ENCODE results near the gene CERT1.
A peak's percentile ranks its signal among the peaks of the same experiment; 100 is the strongest.

CERT1 gene

DNA sequence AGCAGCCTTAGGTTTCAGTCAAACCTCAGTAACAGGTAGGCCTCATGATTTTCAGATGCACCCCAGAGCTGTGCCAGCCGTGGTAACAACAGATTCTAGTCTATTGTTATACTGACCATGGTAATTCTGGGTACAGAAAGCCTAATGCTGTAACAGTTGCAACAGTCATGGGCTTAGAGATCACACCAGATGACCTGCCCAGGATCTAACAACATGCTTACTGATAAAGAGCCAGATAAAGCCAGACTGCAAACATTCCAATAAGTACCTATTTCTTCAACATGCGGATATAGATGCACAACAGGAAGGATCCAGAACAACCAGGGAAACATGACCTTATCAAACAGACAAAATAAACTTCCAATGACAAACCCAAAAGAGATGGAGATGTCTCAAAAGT is 42.8 kb downstream of the CERT1 start:
- TF ChIP-seq PAX5 (IDR thresholded peaks at IDR 0.05; ENCODE audit: insufficient read depth, low read length, severe bottlenecking) (no peak), POLR2AphosphoS5 (IDR thresholded peaks at IDR 0.05; ENCODE audit: low read depth, low read length) (no peak), POLR2A (IDR thresholded peaks at IDR 0.05; ENCODE audit: low read depth, low read length) (no peak), TAF1 (IDR thresholded peaks at IDR 0.05; ENCODE audit: low read depth, low read length) (no peak), POU2F2 (IDR thresholded peaks at IDR 0.05; ENCODE audit: low read depth, low read length) (no peak), SPI1 (IDR thresholded peaks at IDR 0.05; ENCODE audit: low read depth, low read length) (no peak)
- FAIRE-seq = peak; percentile 71
- DNase-seq (ENCODE audit: insufficient read length, low spot score) = no peak

- TF ChIP-seq TAF1 (IDR thresholded peaks at IDR 0.05; ENCODE audit: low read depth, low read length) (no peak), POU2F2 (IDR thresholded peaks at IDR 0.05; ENCODE audit: low read depth, low read length) (no peak), SPI1 (IDR thresholded peaks at IDR 0.05; ENCODE audit: low read depth, low read length) (no peak), POLR2AphosphoS5 (IDR thresholded peaks at IDR 0.05; ENCODE audit: low read depth, low read length) (no peak), PAX5 (IDR thresholded peaks at IDR 0.05; ENCODE audit: insufficient read depth, low read length, severe bottlenecking) (no peak), POLR2A (IDR thresholded peaks at IDR 0.05; ENCODE audit: low read depth, low read length) (no peak)
- FAIRE-seq (no peak), DNase-seq (ENCODE audit: insufficient read length, low spot score) (no peak)
Measured at GRCh38 chr5:75466006-75466716, 45.3 kb downstream of the CERT1 start.

- TF ChIP-seq TAF1 (IDR thresholded peaks at IDR 0.05; ENCODE audit: low read depth, low read length) (no peak), PAX5 (IDR thresholded peaks at IDR 0.05; ENCODE audit: insufficient read depth, low read length, severe bottlenecking) (no peak), POLR2A (IDR thresholded peaks at IDR 0.05; ENCODE audit: low read depth, low read length) (no peak), SPI1 (IDR thresholded peaks at IDR 0.05; ENCODE audit: low read depth, low read length) (no peak)
- DNase-seq (ENCODE audit: insufficient read length, low spot score) (no peak), FAIRE-seq (no peak)
Measured at GRCh38 chr5:75465480-75465879, 45.9 kb downstream of the CERT1 start.

DNA sequence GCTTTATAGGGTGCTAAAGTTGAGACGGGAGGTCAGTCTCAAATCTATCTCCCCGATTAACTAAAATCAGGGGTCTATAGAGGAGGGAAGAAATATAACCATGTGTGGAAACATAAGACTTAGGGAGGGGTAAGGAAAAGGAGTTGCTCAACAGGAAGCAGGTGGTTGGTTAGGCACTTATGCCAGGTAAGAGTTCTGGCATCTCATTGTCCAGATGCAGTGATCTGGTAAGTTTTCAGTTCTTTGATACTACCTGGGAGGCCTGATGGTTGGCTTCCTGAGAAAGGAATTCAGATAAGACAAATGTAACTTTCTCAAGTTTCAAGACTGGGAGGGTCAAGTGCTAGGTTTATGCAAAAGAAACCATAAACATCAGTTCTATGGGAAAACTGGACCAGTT is 47.7 kb downstream of the CERT1 start:
- no peak for FAIRE-seq
- DNase-seq (ENCODE audit: insufficient read length, low spot score) = no peak
- TF ChIP-seq POLR2AphosphoS5 (IDR thresholded peaks at IDR 0.05; ENCODE audit: low read depth, low read length) = no peak
- no peak for TF ChIP-seq TAF1 (IDR thresholded peaks at IDR 0.05; ENCODE audit: low read depth, low read length)
- TF ChIP-seq POU2F2 (IDR thresholded peaks at IDR 0.05; ENCODE audit: low read depth, low read length) = no peak
- no peak for TF ChIP-seq PAX5 (IDR thresholded peaks at IDR 0.05; ENCODE audit: insufficient read depth, low read length, severe bottlenecking)
- TF ChIP-seq SPI1 (IDR thresholded peaks at IDR 0.05; ENCODE audit: low read depth, low read length) = no peak
- TF ChIP-seq POLR2A (IDR thresholded peaks at IDR 0.05; ENCODE audit: low read depth, low read length) = no peak

GRCh38 chr5:75461679-75462078 is 49.8 kb downstream of the CERT1 start:
- TF ChIP-seq POLR2AphosphoS5 (IDR thresholded peaks at IDR 0.05; ENCODE audit: low read depth, low read length) (no peak), TAF1 (IDR thresholded peaks at IDR 0.05; ENCODE audit: low read depth, low read length) (no peak), SPI1 (IDR thresholded peaks at IDR 0.05; ENCODE audit: low read depth, low read length) (no peak), POU2F2 (IDR thresholded peaks at IDR 0.05; ENCODE audit: low read depth, low read length) (no peak), PAX5 (IDR thresholded peaks at IDR 0.05; ENCODE audit: insufficient read depth, low read length, severe bottlenecking) (no peak), POLR2A (IDR thresholded peaks at IDR 0.05; ENCODE audit: low read depth, low read length) (no peak)
- DNase-seq (ENCODE audit: insufficient read length, low spot score) (no peak), FAIRE-seq (no peak)

DNA sequence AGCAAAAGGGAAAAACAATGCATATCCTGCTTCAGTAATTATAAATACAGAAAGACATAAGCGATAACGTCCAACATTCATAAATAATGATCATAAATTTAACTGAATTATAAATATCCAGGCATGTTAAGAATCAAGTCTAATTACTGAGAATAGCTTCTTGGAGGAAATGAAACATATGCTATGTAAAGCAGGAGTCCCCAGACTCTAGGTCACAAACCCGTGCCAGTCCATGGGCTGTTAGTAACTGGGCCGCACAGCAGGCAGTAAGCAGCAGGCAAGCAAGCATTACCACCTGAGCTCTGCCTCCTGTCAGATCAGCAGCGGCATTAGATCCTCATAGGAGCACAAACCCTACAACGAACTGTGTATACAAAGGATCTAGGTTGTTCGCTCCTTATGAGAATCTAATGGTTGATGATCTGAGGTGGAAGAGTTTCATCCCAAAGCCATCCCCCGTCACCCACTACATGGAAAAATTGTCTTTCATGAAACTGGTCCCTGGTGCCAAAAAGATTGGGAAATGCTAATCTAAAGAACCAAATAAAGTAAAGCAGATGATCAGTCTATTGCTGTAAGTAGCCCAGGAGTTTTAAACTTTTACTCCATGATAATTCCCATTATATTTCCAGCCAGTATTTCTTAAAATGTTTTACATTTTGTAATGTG is 50.4 kb downstream of the CERT1 start:
- TF ChIP-seq SPI1 (IDR thresholded peaks at IDR 0.05; ENCODE audit: low read depth, low read length) (peak; percentile 44; the same call in 1 of the 2 replicates), TAF1 (IDR thresholded peaks at IDR 0.05; ENCODE audit: low read depth, low read length) (no peak)
- DNase-seq (ENCODE audit: insufficient read length, low spot score) = no peak
- FAIRE-seq = peak; percentile 91

DNA sequence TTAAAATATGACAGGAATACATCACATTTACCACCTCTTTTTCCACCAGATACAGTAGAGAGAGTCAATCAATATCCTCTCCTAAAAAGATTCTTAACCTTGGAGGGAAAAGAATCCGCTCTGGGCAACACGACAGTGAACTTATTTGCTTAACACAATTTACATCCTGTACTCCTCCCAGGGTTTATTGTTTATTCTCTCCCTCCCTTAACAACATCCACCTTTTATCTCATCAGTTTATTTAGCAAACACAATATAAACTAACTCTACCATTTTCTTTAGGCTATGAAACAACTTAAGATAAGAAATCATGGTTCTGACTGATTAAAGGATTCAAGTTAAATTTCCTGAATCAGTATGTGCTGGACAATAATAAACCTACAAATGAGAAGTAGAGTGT is 50.9 kb downstream of the CERT1 start:
- no peak for TF ChIP-seq PAX5 (IDR thresholded peaks at IDR 0.05; ENCODE audit: insufficient read depth, low read length, severe bottlenecking)
- TF ChIP-seq POU2F2 (IDR thresholded peaks at IDR 0.05; ENCODE audit: low read depth, low read length) = no peak
- TF ChIP-seq POLR2AphosphoS5 (IDR thresholded peaks at IDR 0.05; ENCODE audit: low read depth, low read length) = no peak
- TF ChIP-seq TAF1 (IDR thresholded peaks at IDR 0.05; ENCODE audit: low read depth, low read length) = no peak
- no peak for TF ChIP-seq SPI1 (IDR thresholded peaks at IDR 0.05; ENCODE audit: low read depth, low read length)
- no peak for TF ChIP-seq POLR2A (IDR thresholded peaks at IDR 0.05; ENCODE audit: low read depth, low read length)
- no peak for FAIRE-seq
- DNase-seq (ENCODE audit: insufficient read length, low spot score) = no peak

DNA sequence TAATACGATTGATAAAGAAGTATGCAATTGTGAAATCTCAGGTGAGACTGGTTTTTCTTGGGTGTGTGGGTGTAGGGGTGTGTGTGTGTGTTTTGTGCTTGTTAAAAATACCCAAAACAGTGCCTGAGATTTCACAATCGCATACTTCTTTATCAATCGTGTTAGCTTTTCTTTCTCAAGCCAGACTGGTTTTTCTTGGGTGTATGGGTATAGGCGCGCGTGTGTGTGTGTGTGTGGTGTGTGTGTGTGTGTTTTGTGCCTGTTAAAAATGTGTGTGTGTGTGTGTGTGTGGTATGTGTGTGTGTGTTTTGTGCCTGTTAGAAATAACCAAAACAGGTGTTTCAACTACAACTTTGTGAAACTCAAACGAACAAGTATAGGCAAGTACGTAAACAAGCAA is 53.7 kb downstream of the CERT1 start:
- peak; percentile 72 for FAIRE-seq
- TF ChIP-seq POLR2AphosphoS5 (IDR thresholded peaks at IDR 0.05; ENCODE audit: low read depth, low read length) (no peak), PAX5 (IDR thresholded peaks at IDR 0.05; ENCODE audit: insufficient read depth, low read length, severe bottlenecking) (no peak), SPI1 (IDR thresholded peaks at IDR 0.05; ENCODE audit: low read depth, low read length) (no peak), TAF1 (IDR thresholded peaks at IDR 0.05; ENCODE audit: low read depth, low read length) (no peak), POLR2A (IDR thresholded peaks at IDR 0.05; ENCODE audit: low read depth, low read length) (no peak), POU2F2 (IDR thresholded peaks at IDR 0.05; ENCODE audit: low read depth, low read length) (no peak)
- DNase-seq (ENCODE audit: insufficient read length, low spot score) = no peak

- DNase-seq (ENCODE audit: insufficient read length, low spot score) = no peak
- TF ChIP-seq PAX5 (IDR thresholded peaks at IDR 0.05; ENCODE audit: insufficient read depth, low read length, severe bottlenecking) (no peak), POLR2AphosphoS5 (IDR thresholded peaks at IDR 0.05; ENCODE audit: low read depth, low read length) (no peak), SPI1 (IDR thresholded peaks at IDR 0.05; ENCODE audit: low read depth, low read length) (no peak), TAF1 (IDR thresholded peaks at IDR 0.05; ENCODE audit: low read depth, low read length) (no peak), POLR2A (IDR thresholded peaks at IDR 0.05; ENCODE audit: low read depth, low read length) (no peak)
- no peak for FAIRE-seq
Measured at GRCh38 chr5:75457161-75457560, 54.3 kb downstream of the CERT1 start.

DNA sequence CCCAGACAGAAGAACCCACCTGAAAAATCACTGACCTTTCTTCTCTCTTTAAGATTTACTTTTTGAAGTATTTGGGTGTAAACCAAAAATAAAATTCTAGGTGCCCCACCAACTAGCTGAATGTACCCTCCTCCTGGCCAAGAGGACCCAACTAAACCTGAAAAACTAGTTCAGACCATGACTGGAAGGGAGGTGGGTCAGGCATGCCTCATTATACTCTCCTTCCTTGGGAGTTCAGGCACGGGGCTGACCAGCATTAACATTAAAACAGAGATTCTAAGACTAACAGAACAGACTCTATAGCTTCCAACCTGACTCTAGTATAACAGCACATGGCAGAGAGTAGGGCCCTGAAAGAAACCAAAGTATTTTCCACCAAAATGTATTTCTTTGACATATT is 61.4 kb downstream of the CERT1 start:
- no peak for DNase-seq (ENCODE audit: insufficient read length, low spot score)
- TF ChIP-seq POLR2A (IDR thresholded peaks at IDR 0.05; ENCODE audit: low read depth, low read length) = no peak
- no peak for FAIRE-seq

Data from GM12891 (cell line).